Measurements from ENCODE around the gene TBCA. TPM values are rescaled to one million over a fixed set of nuclear protein-coding genes. Genes with fewer than 3 reads are reported as not detected.
"Not testable (repeated sequence)": the region's sequence is repeated elsewhere in the genome, so short reads cannot be mapped to it uniquely, and the experiment has no call there.

The TBCA gene
- polyA plus RNA-seq, 1 of the 3 experiments (the other 2 are of a cell fraction) = 199 TPM

DNA sequence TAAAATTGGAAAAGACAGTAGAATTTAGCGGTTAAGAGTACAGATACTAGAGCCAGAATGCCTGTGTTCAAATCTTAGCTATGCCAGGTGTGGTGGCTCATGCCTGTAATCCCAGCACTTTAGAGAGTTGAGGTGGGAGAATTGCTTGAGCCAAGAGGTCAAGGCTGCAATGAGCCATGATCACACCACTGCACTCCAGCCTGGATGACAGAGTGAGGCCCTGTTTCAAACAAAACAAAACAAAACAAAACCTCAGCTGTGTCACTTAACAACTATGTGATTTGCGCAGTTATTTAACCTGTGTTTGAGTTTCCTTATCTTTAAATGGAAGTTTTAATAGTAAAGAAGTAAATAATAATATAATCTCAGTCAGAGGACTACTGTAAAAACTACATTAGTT is 68.3 kb downstream of the TBCA start:
- H3K36me3 ChIP-seq (replicated peaks in 1 of 2; ENCODE audit: control insufficient read depth in 1 of 2, insufficient read depth in 2 of 2, low read length in 1 of 2) = peaks cover 39 to 52% of the 10 kb centered on the region in 2 experiments
- TF ChIP-seq YY1 (IDR thresholded peaks at IDR 0.05; ENCODE audit: low read depth) = no peak
- TF ChIP-seq, protein P1, sequence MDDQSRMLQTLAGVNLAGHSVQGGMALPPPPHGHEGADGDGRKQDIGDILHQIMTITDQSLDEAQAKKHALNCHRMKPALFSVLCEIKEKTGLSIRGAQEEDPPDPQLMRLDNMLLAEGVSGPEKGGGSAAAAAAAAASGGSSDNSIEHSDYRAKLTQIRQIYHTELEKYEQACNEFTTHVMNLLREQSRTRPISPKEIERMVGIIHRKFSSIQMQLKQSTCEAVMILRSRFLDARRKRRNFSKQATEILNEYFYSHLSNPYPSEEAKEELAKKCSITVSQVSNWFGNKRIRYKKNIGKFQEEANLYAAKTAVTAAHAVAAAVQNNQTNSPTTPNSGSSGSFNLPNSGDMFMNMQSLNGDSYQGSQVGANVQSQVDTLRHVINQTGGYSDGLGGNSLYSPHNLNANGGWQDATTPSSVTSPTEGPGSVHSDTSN (IDR thresholded peaks at IDR 0.05) = no peak
- TF ChIP-seq TAF1 (IDR thresholded peaks at IDR 0.05; ENCODE audit: borderline replicate concordance, low read depth, low read length) = no peak
- no peak for TF ChIP-seq MXI1 (IDR thresholded peaks at IDR 0.05; ENCODE audit: low read depth, low read length)
- no peak for TF ChIP-seq CHD2 (IDR thresholded peaks at IDR 0.05; ENCODE audit: low read length, partially characterized antibody)
- TF ChIP-seq, protein P2, sequence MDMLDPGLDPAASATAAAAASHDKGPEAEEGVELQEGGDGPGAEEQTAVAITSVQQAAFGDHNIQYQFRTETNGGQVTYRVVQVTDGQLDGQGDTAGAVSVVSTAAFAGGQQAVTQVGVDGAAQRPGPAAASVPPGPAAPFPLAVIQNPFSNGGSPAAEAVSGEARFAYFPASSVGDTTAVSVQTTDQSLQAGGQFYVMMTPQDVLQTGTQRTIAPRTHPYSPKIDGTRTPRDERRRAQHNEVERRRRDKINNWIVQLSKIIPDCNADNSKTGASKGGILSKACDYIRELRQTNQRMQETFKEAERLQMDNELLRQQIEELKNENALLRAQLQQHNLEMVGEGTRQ (IDR thresholded peaks at IDR 0.05; ENCODE audit: borderline replicate concordance, low read depth, low read length) = no peak
- no peak for TF ChIP-seq TEAD4 (IDR thresholded peaks at IDR 0.05; ENCODE audit: borderline replicate concordance, insufficient read depth)
- TF ChIP-seq, protein P3, sequence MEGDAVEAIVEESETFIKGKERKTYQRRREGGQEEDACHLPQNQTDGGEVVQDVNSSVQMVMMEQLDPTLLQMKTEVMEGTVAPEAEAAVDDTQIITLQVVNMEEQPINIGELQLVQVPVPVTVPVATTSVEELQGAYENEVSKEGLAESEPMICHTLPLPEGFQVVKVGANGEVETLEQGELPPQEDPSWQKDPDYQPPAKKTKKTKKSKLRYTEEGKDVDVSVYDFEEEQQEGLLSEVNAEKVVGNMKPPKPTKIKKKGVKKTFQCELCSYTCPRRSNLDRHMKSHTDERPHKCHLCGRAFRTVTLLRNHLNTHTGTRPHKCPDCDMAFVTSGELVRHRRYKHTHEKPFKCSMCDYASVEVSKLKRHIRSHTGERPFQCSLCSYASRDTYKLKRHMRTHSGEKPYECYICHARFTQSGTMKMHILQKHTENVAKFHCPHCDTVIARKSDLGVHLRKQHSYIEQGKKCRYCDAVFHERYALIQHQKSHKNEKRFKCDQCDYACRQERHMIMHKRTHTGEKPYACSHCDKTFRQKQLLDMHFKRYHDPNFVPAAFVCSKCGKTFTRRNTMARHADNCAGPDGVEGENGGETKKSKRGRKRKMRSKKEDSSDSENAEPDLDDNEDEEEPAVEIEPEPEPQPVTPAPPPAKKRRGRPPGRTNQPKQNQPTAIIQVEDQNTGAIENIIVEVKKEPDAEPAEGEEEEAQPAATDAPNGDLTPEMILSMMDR (IDR thresholded peaks at IDR 0.05) = no peak
- TF ChIP-seq GABPA (IDR thresholded peaks at IDR 0.05; ENCODE audit: low read depth) = no peak
- TF ChIP-seq RFX5 (IDR thresholded peaks at IDR 0.05; ENCODE audit: low read length) = no peak
- TF ChIP-seq, protein P4, sequence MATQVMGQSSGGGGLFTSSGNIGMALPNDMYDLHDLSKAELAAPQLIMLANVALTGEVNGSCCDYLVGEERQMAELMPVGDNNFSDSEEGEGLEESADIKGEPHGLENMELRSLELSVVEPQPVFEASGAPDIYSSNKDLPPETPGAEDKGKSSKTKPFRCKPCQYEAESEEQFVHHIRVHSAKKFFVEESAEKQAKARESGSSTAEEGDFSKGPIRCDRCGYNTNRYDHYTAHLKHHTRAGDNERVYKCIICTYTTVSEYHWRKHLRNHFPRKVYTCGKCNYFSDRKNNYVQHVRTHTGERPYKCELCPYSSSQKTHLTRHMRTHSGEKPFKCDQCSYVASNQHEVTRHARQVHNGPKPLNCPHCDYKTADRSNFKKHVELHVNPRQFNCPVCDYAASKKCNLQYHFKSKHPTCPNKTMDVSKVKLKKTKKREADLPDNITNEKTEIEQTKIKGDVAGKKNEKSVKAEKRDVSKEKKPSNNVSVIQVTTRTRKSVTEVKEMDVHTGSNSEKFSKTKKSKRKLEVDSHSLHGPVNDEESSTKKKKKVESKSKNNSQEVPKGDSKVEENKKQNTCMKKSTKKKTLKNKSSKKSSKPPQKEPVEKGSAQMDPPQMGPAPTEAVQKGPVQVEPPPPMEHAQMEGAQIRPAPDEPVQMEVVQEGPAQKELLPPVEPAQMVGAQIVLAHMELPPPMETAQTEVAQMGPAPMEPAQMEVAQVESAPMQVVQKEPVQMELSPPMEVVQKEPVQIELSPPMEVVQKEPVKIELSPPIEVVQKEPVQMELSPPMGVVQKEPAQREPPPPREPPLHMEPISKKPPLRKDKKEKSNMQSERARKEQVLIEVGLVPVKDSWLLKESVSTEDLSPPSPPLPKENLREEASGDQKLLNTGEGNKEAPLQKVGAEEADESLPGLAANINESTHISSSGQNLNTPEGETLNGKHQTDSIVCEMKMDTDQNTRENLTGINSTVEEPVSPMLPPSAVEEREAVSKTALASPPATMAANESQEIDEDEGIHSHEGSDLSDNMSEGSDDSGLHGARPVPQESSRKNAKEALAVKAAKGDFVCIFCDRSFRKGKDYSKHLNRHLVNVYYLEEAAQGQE (IDR thresholded peaks at IDR 0.05; ENCODE audit: low read depth, low read length) = no peak
- no peak for TF ChIP-seq MEF2A (IDR thresholded peaks at IDR 0.05; ENCODE audit: borderline replicate concordance, low read depth)
- TF ChIP-seq JUND (IDR thresholded peaks at IDR 0.05) = no peak
- no peak for TF ChIP-seq RXRA (IDR thresholded peaks at IDR 0.05; ENCODE audit: borderline replicate concordance, low read depth)
- H3K27me3 ChIP-seq (ENCODE audit: insufficient read depth) = no peaks in the 10 kb centered on the region
- no peak overlapping the region for H3K9ac ChIP-seq
- no peak for DNase-seq
- WGBS (ENCODE audit: low lambda C conversion rate) = 94% methylated on average over 2 of the region's 2 CpGs
- peaks cover 49% of the 10 kb centered on the region for H3K79me2 ChIP-seq (ENCODE audit: insufficient read depth)
- H3K27ac ChIP-seq (ENCODE audit: low read depth in 2 of 2, low read length in 1 of 2) = no peak overlapping the region
- no peaks in the 10 kb centered on the region for H3K4me1 ChIP-seq (ENCODE audit: control insufficient read depth in 1 of 2, insufficient read depth in 2 of 2, low read depth in 1 of 2, low read length in 1 of 2)
- H4K20me1 ChIP-seq (ENCODE audit: insufficient read depth) = peaks cover 9% of the 10 kb centered on the region
- H2AFZ ChIP-seq (ENCODE audit: low read depth) = no peak overlapping the region
- H3K4me3 ChIP-seq (ENCODE audit: low read depth in 2 of 2, low read length in 1 of 2) = no peak overlapping the region
- no peaks in the 10 kb centered on the region for H3K9me3 ChIP-seq
- H3K9me2 ChIP-seq = no peaks in the 10 kb centered on the region
- H3K4me2 ChIP-seq = no peak overlapping the region
- peaks cover 2% of the 10 kb centered on the region for H3F3A ChIP-seq (replicated peaks; ENCODE audit: insufficient read depth)
- POLR2A ChIA-PET = no interaction called here
- CTCF ChIA-PET = no interaction called here

DNA sequence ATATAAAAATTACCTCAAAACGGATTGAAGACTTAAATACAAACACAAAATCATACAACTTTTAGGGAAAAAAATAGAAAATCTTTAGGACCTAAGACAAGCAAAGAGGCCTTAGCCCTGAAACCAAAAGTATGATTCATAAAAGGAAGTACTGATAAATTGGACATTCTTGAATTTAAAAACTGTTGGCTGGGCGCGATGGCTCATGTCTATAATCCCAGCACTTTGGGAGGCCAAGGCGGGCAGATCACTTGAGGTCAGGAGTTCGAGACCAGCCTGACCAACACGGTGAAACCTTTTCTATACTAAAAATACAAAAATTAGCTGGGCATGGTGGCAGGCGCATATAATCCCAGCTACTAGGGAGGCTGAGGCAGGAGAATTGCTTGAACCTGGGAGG is 76.6 kb downstream of the TBCA start:
- H3K27ac ChIP-seq (ENCODE audit: low read depth in 2 of 2, low read length in 1 of 2); H3K4me3 ChIP-seq (ENCODE audit: low read depth in 2 of 2, low read length in 1 of 2); H4K20me1 ChIP-seq (ENCODE audit: insufficient read depth); H3K9ac ChIP-seq; H3K4me1 ChIP-seq (ENCODE audit: control insufficient read depth in 1 of 2, insufficient read depth in 2 of 2, low read depth in 1 of 2, low read length in 1 of 2); H3F3A ChIP-seq (replicated peaks; ENCODE audit: insufficient read depth); H3K27me3 ChIP-seq (ENCODE audit: insufficient read depth); H3K9me2 ChIP-seq; H3K9me3 ChIP-seq; H2AFZ ChIP-seq (ENCODE audit: low read depth); DNase-seq; CTCF ChIA-PET; H3K4me2 ChIP-seq: not testable (repeated sequence)
- Histone ChIP-seq H3K36me3 (replicated peaks in 1 of 2; ENCODE audit: control insufficient read depth in 1 of 2, insufficient read depth in 2 of 2, low read length in 1 of 2) (peaks cover 31 to 68% of the 10 kb centered on the region in 2 experiments), H3K79me2 (ENCODE audit: insufficient read depth) (peaks cover 73% of the 10 kb centered on the region)
- WGBS (ENCODE audit: low lambda C conversion rate) = 90% methylated on average over 7 of the region's 7 CpGs
- POLR2A ChIA-PET = interaction anchor here (0.6 kb wide), 1 partner anchor 39 kb away, joined by 4 read pairs; no protein-coding TSS in a partner anchor
